Activated naive CD4-positive, alpha-beta T cell treated with anti-CD3 and anti-CD28 coated beads, Interleukin-2, amount 50 U/mL, for 16 hours (primary cell): Measurements from ENCODE around the gene SGMS1.

ENCODE experiments used
- DNase-seq: peaks from one replicate; pipeline ENCODE4 v3.0.0-alpha.2; 2020

The SGMS1 gene

DNA sequence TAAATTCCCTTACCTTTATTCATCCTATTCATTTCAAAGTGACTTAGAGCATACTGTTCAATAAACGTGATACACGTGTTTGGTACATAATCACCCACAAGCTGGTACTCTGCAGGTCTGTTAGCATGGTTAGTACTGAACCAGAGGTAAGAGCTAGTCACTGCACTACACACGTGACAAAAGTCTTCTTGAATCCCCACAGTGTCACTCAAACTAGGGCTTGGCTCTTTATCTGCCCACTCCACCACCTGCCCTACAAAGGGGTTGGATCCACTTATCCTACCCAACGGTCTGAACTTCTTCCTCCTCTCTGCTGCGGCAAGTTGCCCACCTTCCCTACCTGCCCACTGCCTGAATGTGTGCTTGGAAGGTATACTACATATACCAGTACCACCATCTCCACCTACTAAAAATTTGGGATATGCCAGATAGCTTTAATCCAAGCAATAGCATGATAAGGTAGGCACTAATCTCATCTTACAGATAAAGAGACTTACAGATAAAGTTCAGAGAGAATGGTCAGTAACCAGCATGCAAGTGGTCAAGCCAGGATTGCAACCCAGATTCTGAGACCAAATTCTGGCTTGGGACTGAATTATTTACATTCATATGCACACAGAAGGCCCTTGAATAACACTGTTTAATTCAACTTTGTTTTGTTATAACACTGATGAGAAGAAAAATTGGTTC is 92.2 kb downstream of the SGMS1 start:
- DNase-seq, result no peak

GRCh38 chr10:50529660-50530059 is 94.1 kb downstream of the SGMS1 start:
- no peak for DNase-seq

DNA sequence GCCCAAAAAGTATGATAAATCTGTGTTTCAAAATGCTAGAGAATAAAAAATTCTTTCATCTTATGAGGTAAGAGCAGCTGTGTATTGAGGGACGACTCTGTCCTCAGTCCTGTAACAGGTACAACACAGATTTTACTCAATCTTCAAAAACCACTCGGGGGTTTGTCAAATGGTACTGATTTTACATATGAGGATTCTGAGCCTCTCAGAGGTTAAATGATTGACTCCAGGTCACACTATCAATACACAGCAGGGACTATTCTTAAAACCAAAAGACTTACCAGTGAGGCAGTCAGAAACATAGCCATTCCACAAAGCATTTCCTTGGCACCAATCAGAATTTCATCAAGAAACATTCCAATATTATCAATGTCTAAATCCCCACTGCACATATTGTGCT is 95.5 kb downstream of the SGMS1 start:
- no peak for DNase-seq

GRCh38 chr10:50527442-50528043 is 96.2 kb downstream of the SGMS1 start:
- DNase-seq, result no peak

- no peak for DNase-seq
Measured at GRCh38 chr10:50526185-50526584, 97.6 kb downstream of the SGMS1 start.

DNA sequence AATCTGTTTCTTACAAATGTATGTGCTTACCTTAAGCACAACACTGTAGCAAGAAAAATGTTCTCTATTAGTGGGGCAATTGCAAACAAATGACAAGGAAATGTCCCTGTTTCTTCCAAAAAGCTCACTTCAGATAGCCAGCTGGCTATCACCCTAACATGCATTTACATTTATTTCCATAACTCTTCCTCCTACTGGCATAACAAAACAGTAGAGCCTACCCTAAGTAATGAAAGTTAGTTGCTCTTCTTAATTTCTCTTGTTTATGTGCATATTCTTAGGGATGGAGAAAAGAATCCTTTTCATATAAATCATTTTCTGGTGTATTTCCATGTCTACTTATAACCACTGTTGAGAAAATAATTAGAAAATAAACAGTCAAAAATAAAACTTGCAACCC is 100.4 kb downstream of the SGMS1 start:
- no peak for DNase-seq

DNA sequence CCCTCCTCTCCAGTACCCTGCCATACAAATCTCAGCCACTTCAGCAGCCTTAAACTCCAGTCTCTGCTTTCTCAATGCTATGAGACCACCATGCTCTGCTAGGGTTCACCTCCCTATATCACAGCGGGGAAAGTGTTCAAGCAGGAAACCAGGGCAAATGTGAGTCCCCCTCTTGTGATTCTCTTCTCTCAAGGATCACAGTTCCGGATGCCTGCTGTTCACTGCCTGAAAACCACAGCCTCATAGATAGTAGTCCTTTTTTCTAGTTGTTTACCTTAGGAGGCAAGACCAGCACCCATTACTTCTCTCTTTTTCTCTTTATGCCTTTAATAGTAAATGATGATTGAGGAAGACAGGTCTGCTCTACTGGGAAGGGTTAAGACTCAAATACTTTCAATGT is 100.8 kb downstream of the SGMS1 start:
- no peak for DNase-seq

- DNase-seq, result no peak
Measured at GRCh38 chr10:50520115-50520514, 103.6 kb downstream of the SGMS1 start.

GRCh38 chr10:50517626-50518025 is 106.1 kb downstream of the SGMS1 start:
- DNase-seq, result no peak

DNA sequence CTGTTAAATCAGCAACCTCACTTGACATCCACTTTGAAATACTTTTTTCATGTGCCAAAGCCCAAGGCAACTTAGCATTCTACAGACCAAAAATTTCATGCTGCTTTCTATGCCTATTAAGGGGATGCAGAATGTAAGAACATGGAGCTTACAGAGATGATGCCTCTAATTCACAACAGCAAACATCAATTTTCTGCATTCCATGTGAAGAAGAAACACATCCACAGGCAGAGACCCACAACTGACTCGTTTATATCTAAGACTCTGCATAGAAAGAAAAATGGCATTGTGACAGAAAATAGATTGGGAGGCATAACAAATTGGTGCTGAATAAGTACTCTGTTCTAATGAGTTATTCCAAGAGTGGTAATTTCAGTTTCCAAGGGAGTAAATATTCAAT is 107.6 kb downstream of the SGMS1 start:
- DNase-seq, result no peak

- no peak for DNase-seq
Measured at GRCh38 chr10:50515420-50515819, 108.3 kb downstream of the SGMS1 start.

DNA sequence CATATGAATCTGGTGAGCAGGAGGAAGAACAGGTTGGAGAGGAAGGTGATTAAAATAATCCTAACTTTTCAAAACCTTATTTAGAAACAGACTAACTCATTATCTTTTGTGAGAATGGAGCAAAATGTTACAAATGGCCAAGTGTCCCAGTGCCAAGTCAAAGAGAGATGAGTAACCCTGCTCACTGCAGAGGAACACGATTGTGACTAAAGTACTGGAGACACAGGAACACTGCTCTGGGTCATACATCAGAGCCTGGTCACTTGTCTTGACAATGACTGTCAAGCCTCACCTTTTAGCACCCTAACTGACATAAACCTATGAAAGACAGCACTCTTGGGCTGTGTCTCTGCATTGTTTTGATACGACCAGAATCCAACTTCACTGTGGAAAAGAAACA is 108.8 kb downstream of the SGMS1 start:
- no peak for DNase-seq

GRCh38 chr10:50513956-50514355 is 109.8 kb downstream of the SGMS1 start:
- DNase-seq, result no peak

DNA sequence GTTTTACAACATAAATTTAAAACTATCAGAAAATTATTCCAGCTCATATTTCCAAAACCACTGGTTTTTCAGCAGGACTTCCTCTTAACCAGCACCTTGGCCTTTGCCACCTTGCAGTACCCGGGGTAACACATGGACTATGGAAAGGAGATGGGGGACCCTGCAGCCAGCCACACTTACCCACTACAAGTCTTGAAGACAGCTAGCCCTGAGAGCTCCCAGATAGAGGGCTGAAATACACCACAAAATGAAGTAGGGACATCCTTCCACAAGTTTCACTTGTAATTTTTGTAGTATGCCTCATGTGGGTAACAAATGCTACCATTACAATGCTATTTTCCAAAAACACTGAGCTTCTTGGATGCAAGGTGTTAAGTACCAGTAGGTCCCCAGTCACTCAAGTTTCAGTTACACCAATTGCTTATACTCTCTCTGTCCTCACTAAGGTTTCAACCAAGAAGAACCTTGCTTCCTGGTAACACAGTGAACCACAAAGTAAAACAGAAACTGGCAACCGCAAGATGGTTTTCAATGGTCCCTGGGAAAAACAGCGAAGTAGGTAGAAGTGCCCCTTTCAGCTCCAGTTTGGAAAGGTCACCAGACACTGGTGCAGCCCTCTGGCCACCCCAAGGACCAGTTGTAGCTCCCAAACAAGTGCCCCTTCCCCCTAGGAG is 110.9 kb downstream of the SGMS1 start:
- DNase-seq, result no peak

DNA sequence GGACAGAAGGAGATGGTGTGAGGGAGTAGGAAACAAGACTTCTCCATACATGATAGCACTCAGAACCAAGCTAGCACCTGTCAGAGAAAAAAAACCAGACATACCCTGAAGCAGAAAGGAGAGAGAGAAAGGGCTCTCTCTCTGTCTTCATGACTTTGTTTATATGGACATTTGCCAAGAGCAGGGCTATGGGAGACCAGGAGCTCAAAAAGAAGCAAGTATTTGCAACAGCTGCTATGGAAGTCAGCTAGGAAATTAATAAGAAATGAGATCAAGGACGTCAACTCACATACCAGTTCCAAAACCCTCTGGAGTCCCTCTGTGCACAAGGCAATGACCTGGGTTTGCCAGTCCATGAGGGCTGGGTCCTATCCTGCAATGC is 111.6 kb downstream of the SGMS1 start:
- DNase-seq, result no peak

- peak; percentile 16 for DNase-seq
Measured at GRCh38 chr10:50511492-50512213, 112.1 kb downstream of the SGMS1 start.

DNA sequence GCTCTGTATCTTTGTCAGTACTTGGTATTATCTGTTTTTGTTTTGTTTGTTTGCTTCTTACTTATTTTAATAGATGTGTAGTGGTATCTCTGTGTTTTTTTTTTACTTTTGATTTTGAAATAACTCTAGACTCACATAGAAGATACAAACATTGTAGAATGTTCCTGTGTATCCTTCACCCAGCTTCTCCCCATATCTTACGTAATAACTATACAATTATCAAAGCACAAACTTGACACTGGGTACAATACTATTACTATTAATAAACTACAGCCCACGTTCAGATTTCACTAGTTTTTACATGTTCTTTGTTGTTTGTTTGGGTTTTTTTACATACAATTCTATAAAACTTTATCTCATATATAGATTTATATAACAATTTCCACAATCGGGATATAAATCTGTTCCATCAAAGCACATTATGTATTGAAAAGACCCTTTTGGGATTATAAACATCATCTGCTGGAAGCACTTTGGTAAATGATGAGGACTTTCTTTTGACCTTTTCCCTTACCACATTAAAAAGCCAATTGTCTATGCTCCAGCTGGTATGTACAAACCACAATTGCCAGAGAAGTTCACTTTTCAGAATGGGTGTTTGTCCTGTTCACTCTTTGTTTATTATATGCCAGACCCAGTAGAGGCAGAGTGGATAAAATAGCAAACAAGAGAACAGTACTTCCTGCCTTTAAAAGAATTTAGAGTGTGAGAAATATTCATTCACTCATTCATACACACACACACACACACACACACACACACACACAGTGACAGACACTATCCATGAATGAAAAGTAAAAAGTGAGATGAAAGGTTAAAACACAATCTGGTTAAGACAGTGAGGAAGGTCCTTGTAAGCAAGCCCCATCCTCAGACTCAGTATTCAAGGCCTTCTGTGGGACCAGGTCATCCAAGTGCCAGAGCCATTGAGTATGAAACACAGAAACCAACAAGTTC is 113.0 kb downstream of the SGMS1 start:
- DNase-seq, result no peak

- DNase-seq, result no peak
Measured at GRCh38 chr10:50508315-50509051, 115.3 kb downstream of the SGMS1 start.

- DNase-seq, result no peak
Measured at GRCh38 chr10:50506861-50507573, 116.7 kb downstream of the SGMS1 start.

- no peak for DNase-seq
Measured at GRCh38 chr10:50504389-50504788, 119.4 kb downstream of the SGMS1 start.

- DNase-seq, result no peak
Measured at GRCh38 chr10:50503661-50504320, 120.0 kb downstream of the SGMS1 start.
